Liver (tissue), 9 donors: ENCODE data around the gene LAG3. TPM values are rescaled to one million over a fixed set of nuclear protein-coding genes. Genes with fewer than 3 reads are reported as not detected.

Experiments used
- DNase-seq: peaks from one replicate; pipeline ENCODE4 v3.0.0-alpha.2; 2017; ENCODE audit warnings: low spot score
- H3K27ac ChIP-seq, 2 donors: one replicate each; pipeline ENCODE4 v1.7.0; 2013; ENCODE audit warnings: inconsistent platforms in 2 of 2, low read length in 2 of 2, control low read depth in 1 of 2, low read depth in 1 of 2, mild to moderate bottlenecking in 1 of 2
- H3K27me3 ChIP-seq, 4 donors: one replicate each; pipeline versions ENCODE4 v1.6.1 to v1.7.0; 2013; ENCODE audit warnings: low read length in 3 of 4, inconsistent platforms in 1 of 4, mild to moderate bottlenecking in 1 of 4, moderate library complexity in 1 of 4; ENCODE audit not compliant: control insufficient read depth in 4 of 4, insufficient read depth in 4 of 4
- H3K36me3 ChIP-seq, 4 donors: one replicate each; pipeline versions ENCODE4 v1.6.1 to v1.7.0; 2013; ENCODE audit warnings: low read length in 3 of 4, mild to moderate bottlenecking in 3 of 4, low read depth in 1 of 4, moderate library complexity in 1 of 4; ENCODE audit not compliant: control insufficient read depth in 4 of 4, insufficient read depth in 3 of 4
- H3K4me1 ChIP-seq, 4 donors: one replicate each; pipeline versions ENCODE4 v1.6.1 to v1.7.0; 2013; ENCODE audit warnings: low read length in 3 of 4, mild to moderate bottlenecking in 3 of 4, moderate library complexity in 1 of 4; ENCODE audit not compliant: control insufficient read depth in 4 of 4, insufficient read depth in 4 of 4
- H3K4me3 ChIP-seq, 3 donors: one replicate each; pipeline versions ENCODE4 v1.6.1 to v1.7.0; 2013; ENCODE audit warnings: low read length in 3 of 3, control low read depth in 1 of 3, low read depth in 1 of 3, mild to moderate bottlenecking in 1 of 3
- H3K9ac ChIP-seq, 2 donors: one replicate each; pipeline ENCODE4 v1.7.0; 2013; ENCODE audit warnings: low read length in 2 of 2, mild to moderate bottlenecking in 2 of 2, moderate library complexity in 2 of 2, control low read depth in 1 of 2, low read depth in 1 of 2
- H3K9me3 ChIP-seq, 4 donors: one replicate each; pipeline versions ENCODE4 v1.6.1 to v1.7.0; 2013; ENCODE audit warnings: low read length in 3 of 4; ENCODE audit not compliant: control insufficient read depth in 4 of 4
- EGR1 ChIP-seq, 2 donors: IDR thresholded peaks; 2 replicates each; pipeline ENCODE4 v1.6.1; 2016 to 2018; ENCODE audit warnings: antibody characterized with exemption in 2 of 2, low read depth in 2 of 2
- FOXA1 ChIP-seq: IDR thresholded peaks from 2 replicates; pipeline ENCODE4 v1.6.1; 2016; ENCODE audit warnings: antibody characterized with exemption
- FOXA2 ChIP-seq: IDR thresholded peaks from 2 replicates; pipeline ENCODE4 v1.6.1; 2016; ENCODE audit warnings: antibody characterized with exemption
- GABPA ChIP-seq, 2 donors: IDR thresholded peaks in 1 of 2; conservative IDR thresholded peaks in 1 of 2; 2 replicates each; pipeline ENCODE4 v1.6.1; 2016; ENCODE audit warnings: antibody characterized with exemption in 2 of 2, mild to moderate bottlenecking in 1 of 2, moderate library complexity in 1 of 2
- HNF4A ChIP-seq, 2 donors: conservative IDR thresholded peaks; 2 replicates each; pipeline ENCODE4 v1.6.1; 2016; ENCODE audit warnings: antibody characterized with exemption in 2 of 2, mild to moderate bottlenecking in 2 of 2
- HNF4G ChIP-seq: IDR thresholded peaks from 2 replicates; pipeline ENCODE4 v1.6.1; 2016; ENCODE audit warnings: antibody characterized with exemption
- JUND ChIP-seq, 2 donors: IDR thresholded peaks; 2 replicates each; pipeline ENCODE4 v1.6.1; 2016; ENCODE audit warnings: antibody characterized with exemption in 2 of 2
- NR2F2 ChIP-seq: IDR thresholded peaks from 2 replicates; pipeline ENCODE4 v1.6.1; 2016; ENCODE audit warnings: antibody characterized with exemption
- RAD21 ChIP-seq, 2 donors: IDR thresholded peaks; 2 replicates each; pipeline ENCODE4 v1.6.1; 2016; ENCODE audit warnings: antibody characterized with exemption in 2 of 2, mild to moderate bottlenecking in 2 of 2
- RXRA ChIP-seq, 2 donors: IDR thresholded peaks; 2 replicates each; pipeline ENCODE4 v1.6.1; 2017 to 2018; ENCODE audit warnings: antibody characterized with exemption in 2 of 2, mild to moderate bottlenecking in 1 of 2
- SP1 ChIP-seq: IDR thresholded peaks from 2 replicates; pipeline ENCODE4 v1.6.1; 2018; ENCODE audit warnings: antibody characterized with exemption, mild to moderate bottlenecking
- TAF1 ChIP-seq: conservative IDR thresholded peaks from 2 replicates; pipeline ENCODE4 v1.6.1; 2016; ENCODE audit warnings: antibody characterized with exemption, mild to moderate bottlenecking
- YY1 ChIP-seq: IDR thresholded peaks from 2 replicates; pipeline ENCODE4 v1.6.1; 2016; ENCODE audit warnings: antibody characterized with exemption, mild to moderate bottlenecking
- WGBS: extraction: QIAGEN DNeasy Blood & Tissue Kit; methylation state at CpG from one replicate; pipeline ENCODE4 v1.1.7; 2013; 5-methylcytosine and 5-hydroxymethylcytosine counted together
- polyA plus RNA-seq, 2 donors: library from polyadenylated mRNA; stranded (reverse) in 1 of 2; unstranded in 1 of 2; fragments of 200-250 nt in 1 of 2; fragments of >200 nt in 1 of 2; fragmentation: Nextera tagmentation in 1 of 2; extraction: Ambion mirVana in 1 of 2; gene quantifications; one replicate each; pipeline versions ENCODE4 v1.2.1 to v1.2.3, GENCODE V29; 2013 to 2015
- total RNA-seq, 2 donors: library from RNA; depleted of rRNA; stranded (reverse); fragments of >200 nt; gene quantifications; one replicate each; pipeline ENCODE4 v1.2.3, GENCODE V29; 2014
- TF ChIP-seq, protein P1 (sequence below): fragments of 150-350 bp; IDR thresholded peaks from 2 replicates; pipeline ENCODE4 v1.5.1; 2017; ENCODE audit warnings: improper control_type of control experiment, low read depth, low read length; ENCODE audit not compliant: missing input control
- TF ChIP-seq, protein P2 (sequence below): IDR thresholded peaks from 2 replicates; pipeline ENCODE4 v1.6.1; 2016; ENCODE audit warnings: antibody characterized with exemption
- TF ChIP-seq, protein P3 (sequence below): IDR thresholded peaks from 2 replicates; pipeline ENCODE4 v1.6.1; 2016; ENCODE audit warnings: antibody characterized with exemption
- TF ChIP-seq, protein P4 (sequence below): IDR thresholded peaks from 2 replicates; pipeline ENCODE4 v1.6.1; 2016; ENCODE audit warnings: antibody characterized with exemption, mild to moderate bottlenecking
- TF ChIP-seq, protein P5 (sequence below): IDR thresholded peaks from 2 replicates; pipeline ENCODE4 v1.6.1; 2016; ENCODE audit warnings: antibody characterized with exemption
- donor health status: healthy.
- donor health status: healthy.
- donor health status: healthy.
- donor health status: healthy.
- donor health status: healthy.

LAG3 gene
- total RNA-seq, result under 1 TPM; 0.14 to 0.42 TPM
- 1 to 10 TPM in 1 of 2 donors, under 1 TPM in 1; 0.53 to 1.2 TPM for polyA plus RNA-seq

DNA sequence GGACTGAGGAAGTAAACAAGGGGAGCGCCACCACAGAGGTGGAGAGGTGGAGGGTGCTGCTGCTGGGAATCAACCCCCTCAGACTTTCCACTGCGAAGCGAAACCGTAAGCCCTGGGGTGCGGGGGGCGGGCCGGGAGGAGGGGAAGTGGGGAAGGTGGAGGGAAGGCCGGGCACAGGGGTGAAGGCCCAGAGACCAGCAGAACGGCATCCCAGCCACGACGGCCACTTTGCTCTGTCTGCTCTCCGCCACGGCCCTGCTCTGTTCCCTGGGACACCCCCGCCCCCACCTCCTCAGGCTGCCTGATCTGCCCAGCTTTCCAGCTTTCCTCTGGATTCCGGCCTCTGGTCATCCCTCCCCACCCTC is at the start of gene LAG3:
LAG3 (plus strand) TSS at position 190 of the 365 bp plus-strand sequence. CDS start 333 bp downstream, outside the sequence.
- H3K27me3 ChIP-seq, result no peaks in the 10 kb centered on the region
- WGBS, result 27% methylated on average over 15 of the region's 15 CpGs
- peaks cover 17 to 81% (median 55%) of the 10 kb centered on the region in 4 donors for H3K4me1 ChIP-seq
- H3K9me3 ChIP-seq, result no peaks in the 10 kb centered on the region
- H3K4me3 ChIP-seq, result peak within 1 kb of the TSS in 1 of 3 donors; percentile 1
- no peak for DNase-seq
- TF ChIP-seq SP1, result no peak
- H3K36me3 ChIP-seq, result peaks cover 0 to 8% (median 4%) of the 10 kb centered on the region in 4 donors
- H3K9ac ChIP-seq, result no peak within 1 kb of the TSS
- peak within 1 kb of the TSS; percentile 26 to 38 for H3K27ac ChIP-seq

DNA sequence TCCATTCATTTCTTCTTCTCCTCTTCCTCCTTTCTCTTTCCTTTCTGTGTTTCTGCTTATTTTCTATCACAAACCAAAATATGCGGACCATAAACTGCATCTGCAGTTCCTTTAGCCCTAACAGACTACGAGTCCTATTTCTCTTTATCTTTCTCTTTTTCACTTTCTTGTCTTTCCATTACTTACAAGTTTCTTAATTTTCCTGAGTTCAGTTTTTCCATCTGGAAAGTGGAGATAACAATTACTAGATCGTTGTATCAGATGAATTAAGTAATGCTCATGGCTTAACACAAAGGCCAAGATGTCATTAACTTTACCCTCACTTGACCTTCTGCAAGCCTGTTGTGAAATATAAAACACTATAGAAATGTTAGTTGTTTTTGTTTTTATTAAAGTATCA is 49.5 kb upstream of the LAG3 start:
- Histone ChIP-seq H3K4me3 (peak overlapping the region in 1 of 3 donors; percentile 62), H3K27me3 (no peaks in the 10 kb centered on the region), H3K9me3 (no peaks in the 10 kb centered on the region), H3K27ac (no peak overlapping the region), H3K36me3 (peaks cover 0 to 5% (median 3%) of the 10 kb centered on the region in 4 donors), H3K9ac (no peak overlapping the region), H3K4me1 (peaks cover 2 to 15% (median 7%) of the 10 kb centered on the region in 4 donors)
- TF ChIP-seq, protein P1, sequence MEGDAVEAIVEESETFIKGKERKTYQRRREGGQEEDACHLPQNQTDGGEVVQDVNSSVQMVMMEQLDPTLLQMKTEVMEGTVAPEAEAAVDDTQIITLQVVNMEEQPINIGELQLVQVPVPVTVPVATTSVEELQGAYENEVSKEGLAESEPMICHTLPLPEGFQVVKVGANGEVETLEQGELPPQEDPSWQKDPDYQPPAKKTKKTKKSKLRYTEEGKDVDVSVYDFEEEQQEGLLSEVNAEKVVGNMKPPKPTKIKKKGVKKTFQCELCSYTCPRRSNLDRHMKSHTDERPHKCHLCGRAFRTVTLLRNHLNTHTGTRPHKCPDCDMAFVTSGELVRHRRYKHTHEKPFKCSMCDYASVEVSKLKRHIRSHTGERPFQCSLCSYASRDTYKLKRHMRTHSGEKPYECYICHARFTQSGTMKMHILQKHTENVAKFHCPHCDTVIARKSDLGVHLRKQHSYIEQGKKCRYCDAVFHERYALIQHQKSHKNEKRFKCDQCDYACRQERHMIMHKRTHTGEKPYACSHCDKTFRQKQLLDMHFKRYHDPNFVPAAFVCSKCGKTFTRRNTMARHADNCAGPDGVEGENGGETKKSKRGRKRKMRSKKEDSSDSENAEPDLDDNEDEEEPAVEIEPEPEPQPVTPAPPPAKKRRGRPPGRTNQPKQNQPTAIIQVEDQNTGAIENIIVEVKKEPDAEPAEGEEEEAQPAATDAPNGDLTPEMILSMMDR, result no peak
- TF ChIP-seq, protein P2, sequence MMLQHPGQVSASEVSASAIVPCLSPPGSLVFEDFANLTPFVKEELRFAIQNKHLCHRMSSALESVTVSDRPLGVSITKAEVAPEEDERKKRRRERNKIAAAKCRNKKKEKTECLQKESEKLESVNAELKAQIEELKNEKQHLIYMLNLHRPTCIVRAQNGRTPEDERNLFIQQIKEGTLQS, result no peak
- TF ChIP-seq HNF4G, result no peak
- TF ChIP-seq, protein P3, sequence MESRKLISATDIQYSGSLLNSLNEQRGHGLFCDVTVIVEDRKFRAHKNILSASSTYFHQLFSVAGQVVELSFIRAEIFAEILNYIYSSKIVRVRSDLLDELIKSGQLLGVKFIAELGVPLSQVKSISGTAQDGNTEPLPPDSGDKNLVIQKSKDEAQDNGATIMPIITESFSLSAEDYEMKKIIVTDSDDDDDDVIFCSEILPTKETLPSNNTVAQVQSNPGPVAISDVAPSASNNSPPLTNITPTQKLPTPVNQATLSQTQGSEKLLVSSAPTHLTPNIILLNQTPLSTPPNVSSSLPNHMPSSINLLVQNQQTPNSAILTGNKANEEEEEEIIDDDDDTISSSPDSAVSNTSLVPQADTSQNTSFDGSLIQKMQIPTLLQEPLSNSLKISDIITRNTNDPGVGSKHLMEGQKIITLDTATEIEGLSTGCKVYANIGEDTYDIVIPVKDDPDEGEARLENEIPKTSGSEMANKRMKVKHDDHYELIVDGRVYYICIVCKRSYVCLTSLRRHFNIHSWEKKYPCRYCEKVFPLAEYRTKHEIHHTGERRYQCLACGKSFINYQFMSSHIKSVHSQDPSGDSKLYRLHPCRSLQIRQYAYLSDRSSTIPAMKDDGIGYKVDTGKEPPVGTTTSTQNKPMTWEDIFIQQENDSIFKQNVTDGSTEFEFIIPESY, result no peak
- no peak for TF ChIP-seq EGR1 (IDR thresholded peaks at IDR 0.05; ENCODE audit: low read depth in 2 of 2)
- TF ChIP-seq NR2F2, result no peak
- TF ChIP-seq JUND (IDR thresholded peaks at IDR 0.05), result no peak
- no peak for TF ChIP-seq FOXA1
- TF ChIP-seq GABPA (IDR thresholded peaks at IDR 0.05 in 1 of 2, conservative IDR thresholded peaks at IDR 0.05 in 1 of 2), result no peak
- TF ChIP-seq YY1, result no peak
- TF ChIP-seq, protein P4, sequence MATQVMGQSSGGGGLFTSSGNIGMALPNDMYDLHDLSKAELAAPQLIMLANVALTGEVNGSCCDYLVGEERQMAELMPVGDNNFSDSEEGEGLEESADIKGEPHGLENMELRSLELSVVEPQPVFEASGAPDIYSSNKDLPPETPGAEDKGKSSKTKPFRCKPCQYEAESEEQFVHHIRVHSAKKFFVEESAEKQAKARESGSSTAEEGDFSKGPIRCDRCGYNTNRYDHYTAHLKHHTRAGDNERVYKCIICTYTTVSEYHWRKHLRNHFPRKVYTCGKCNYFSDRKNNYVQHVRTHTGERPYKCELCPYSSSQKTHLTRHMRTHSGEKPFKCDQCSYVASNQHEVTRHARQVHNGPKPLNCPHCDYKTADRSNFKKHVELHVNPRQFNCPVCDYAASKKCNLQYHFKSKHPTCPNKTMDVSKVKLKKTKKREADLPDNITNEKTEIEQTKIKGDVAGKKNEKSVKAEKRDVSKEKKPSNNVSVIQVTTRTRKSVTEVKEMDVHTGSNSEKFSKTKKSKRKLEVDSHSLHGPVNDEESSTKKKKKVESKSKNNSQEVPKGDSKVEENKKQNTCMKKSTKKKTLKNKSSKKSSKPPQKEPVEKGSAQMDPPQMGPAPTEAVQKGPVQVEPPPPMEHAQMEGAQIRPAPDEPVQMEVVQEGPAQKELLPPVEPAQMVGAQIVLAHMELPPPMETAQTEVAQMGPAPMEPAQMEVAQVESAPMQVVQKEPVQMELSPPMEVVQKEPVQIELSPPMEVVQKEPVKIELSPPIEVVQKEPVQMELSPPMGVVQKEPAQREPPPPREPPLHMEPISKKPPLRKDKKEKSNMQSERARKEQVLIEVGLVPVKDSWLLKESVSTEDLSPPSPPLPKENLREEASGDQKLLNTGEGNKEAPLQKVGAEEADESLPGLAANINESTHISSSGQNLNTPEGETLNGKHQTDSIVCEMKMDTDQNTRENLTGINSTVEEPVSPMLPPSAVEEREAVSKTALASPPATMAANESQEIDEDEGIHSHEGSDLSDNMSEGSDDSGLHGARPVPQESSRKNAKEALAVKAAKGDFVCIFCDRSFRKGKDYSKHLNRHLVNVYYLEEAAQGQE, result no peak
- TF ChIP-seq, protein P5, sequence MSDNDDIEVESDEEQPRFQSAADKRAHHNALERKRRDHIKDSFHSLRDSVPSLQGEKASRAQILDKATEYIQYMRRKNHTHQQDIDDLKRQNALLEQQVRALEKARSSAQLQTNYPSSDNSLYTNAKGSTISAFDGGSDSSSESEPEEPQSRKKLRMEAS, result no peak
- no peak for TF ChIP-seq FOXA2
- TF ChIP-seq HNF4A (conservative IDR thresholded peaks at IDR 0.05), result no peak
- TF ChIP-seq TAF1, result no peak
- no peak for TF ChIP-seq SP1
- no peak for TF ChIP-seq RAD21 (IDR thresholded peaks at IDR 0.05)
- no peak for TF ChIP-seq RXRA (IDR thresholded peaks at IDR 0.05)
- DNase-seq, result no peak
- 84% methylated on average over 3 of the region's 3 CpGs for WGBS
